AG04449 (cell line): ENCODE measurements around the gene APBA2.

Source experiments
- CTCF ChIA-PET: fragments of 350-600 bp; formaldehyde crosslinking; extraction: SDS; loops from one replicate; lab custom pipeline; 2021; ENCODE audit warnings: antibody characterized with exemption; lab: Yijun Ruan, JAX
- POLR2A ChIA-PET: fragments of 400-600, 350-600 bp; formaldehyde crosslinking; extraction: SDS; loops from one replicate; lab custom pipeline; 2020; ENCODE audit warnings: antibody characterized with exemption, inconsistent platforms; lab: Yijun Ruan, JAX
- DNase-seq: peaks from one replicate; pipeline ENCODE4 v3.0.0-alpha.2; 2010; ENCODE audit warnings: low read depth, low spot score
- H3K4me3 ChIP-seq: 2 replicates; pipeline ENCODE4 v1.5.1; 2011; ENCODE audit warnings: low read depth, mild to moderate bottlenecking, control low read depth, low read length
- CTCF ChIP-seq: IDR thresholded peaks from one replicate; pipeline ENCODE4 v1.5.1; 2011; ENCODE audit warnings: mild to moderate bottlenecking, moderate library complexity, low read length, control low read depth, inconsistent platforms; ENCODE audit not compliant: insufficient read depth; ENCODE audit errors: missing control alignments

The APBA2 gene

GRCh38 chr15:28992336-28992864, 106.6 kb downstream of the APBA2 start:
- DNase-seq: no peak
- H3K4me3 ChIP-seq: no peak overlapping the region
- TF ChIP-seq CTCF: no peak
- POLR2A ChIA-PET: no interaction called here
- CTCF ChIA-PET: no interaction called here

- no peak overlapping the region for H3K4me3 ChIP-seq
- DNase-seq: no peak
- no peak for TF ChIP-seq CTCF
- ChIA-PET CTCF (no interaction called here), POLR2A (no interaction called here)
These were observed 107.4 kb downstream of the APBA2 start for GRCh38 chr15:28993051-28993719.

GRCh38 chr15:28993720-28994053, 107.9 kb downstream of the APBA2 start:
- DNase-seq: no peak
- no peak overlapping the region for H3K4me3 ChIP-seq
- ChIA-PET POLR2A (no interaction called here), CTCF (no interaction called here)
- no peak for TF ChIP-seq CTCF

DNA sequence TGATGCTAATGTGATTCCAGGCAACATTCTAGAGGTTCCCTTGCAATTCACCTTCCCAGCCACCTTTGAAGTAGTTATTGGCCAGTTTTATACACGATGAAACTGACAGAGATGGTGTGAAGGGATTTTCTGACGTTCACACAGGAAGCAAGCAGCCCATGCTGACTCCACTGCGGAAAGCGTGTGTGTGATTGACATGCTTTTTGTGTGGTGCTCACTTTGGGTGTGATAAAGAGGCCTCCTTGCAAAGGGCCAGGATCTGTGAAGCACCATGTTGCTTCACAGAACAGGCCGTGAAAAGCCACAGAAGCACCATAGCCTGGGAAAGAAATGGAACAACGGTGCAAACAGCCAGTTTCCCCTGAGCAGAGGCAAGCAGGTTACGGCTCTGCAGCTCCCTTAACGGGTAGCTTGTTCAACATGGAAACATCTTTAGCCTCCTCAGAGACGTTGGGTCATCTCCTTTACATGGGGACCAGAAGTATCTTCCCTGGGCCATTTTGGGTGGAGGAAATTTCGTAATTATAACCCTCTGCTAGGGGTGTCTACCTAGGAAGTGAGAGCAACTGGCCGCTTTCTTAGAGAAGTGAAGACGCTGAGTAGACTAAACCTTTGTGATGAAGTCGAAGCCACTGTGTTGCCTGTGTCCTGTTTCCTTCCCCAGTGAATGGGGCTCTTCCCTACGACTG, 108.5 kb downstream of the APBA2 start:
- DNase-seq: no peak
- CTCF ChIA-PET: no interaction called here
- no peak overlapping the region for H3K4me3 ChIP-seq
- POLR2A ChIA-PET: no interaction called here
- no peak for TF ChIP-seq CTCF

GRCh38 chr15:28994831-28995596, 109.2 kb downstream of the APBA2 start:
- ChIA-PET CTCF (no interaction called here), POLR2A (no interaction called here)
- H3K4me3 ChIP-seq: no peak overlapping the region
- no peak for DNase-seq
- no peak for TF ChIP-seq CTCF

DNA sequence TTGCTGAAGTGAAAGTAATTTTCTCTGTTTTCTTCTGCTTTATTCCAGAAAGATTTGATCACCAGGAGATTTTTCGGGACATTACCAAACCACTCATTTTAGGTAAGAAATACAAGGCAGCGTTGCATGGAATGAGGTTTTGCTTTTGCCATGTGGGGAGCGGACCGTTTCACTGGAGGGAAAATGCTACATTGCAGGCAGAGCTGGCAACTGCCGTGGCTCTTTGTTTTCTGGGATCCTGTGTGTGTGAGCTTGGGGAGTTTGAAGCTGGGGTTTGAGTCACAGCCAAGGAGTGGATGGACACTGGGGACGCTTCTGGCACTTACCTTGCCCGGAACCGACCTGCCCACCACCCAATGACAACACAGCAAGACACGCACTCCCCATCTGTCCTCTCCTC, 109.9 kb downstream of the APBA2 start:
- TF ChIP-seq CTCF: no peak
- CTCF ChIA-PET: no interaction called here
- POLR2A ChIA-PET: no interaction called here
- H3K4me3 ChIP-seq: no peak overlapping the region
- no peak for DNase-seq
